HepG2 (cell line): Measurements from ENCODE around the gene COX6A2. TPM values are rescaled to one million over a fixed set of nuclear protein-coding genes. Genes with fewer than 3 reads are reported as not detected.

Source experiments
- ARNT2 ChIP-seq: sonication (generic); formaldehyde crosslinking; IDR thresholded peaks from 2 replicates; pipeline ENCODE4 v1.8.0; 2022; ENCODE audit warnings: mild to moderate bottlenecking, low read depth, missing genetic modification reagents, moderate library complexity
- CBX5 ChIP-seq: sonication (generic); formaldehyde crosslinking; IDR thresholded peaks from 2 replicates; pipeline ENCODE4 v1.4.0; 2020; ENCODE audit warnings: missing genetic modification reagents, borderline replicate concordance
- KDM2A ChIP-seq: sonication (generic); formaldehyde crosslinking; IDR thresholded peaks from 2 replicates; pipeline ENCODE4 v1.4.0; 2020; ENCODE audit warnings: low read depth, missing genetic modification reagents, borderline replicate concordance
- MAF1 ChIP-seq: sonication (generic); formaldehyde crosslinking; IDR thresholded peaks from 2 replicates; pipeline ENCODE4 v1.5.0; 2020; ENCODE audit warnings: missing genetic modification reagents, borderline replicate concordance
- MED1 ChIP-seq: sonication (generic); formaldehyde crosslinking; IDR thresholded peaks from 2 replicates; pipeline ENCODE4 v1.4.0; 2020; ENCODE audit warnings: missing genetic modification reagents
- MIER3 ChIP-seq: IDR thresholded peaks from 2 replicates; pipeline ENCODE4 v1.6.1; 2016; ENCODE audit warnings: missing compliant biosample characterization, borderline replicate concordance
- NFKBIZ ChIP-seq: IDR thresholded peaks from 2 replicates; pipeline ENCODE4 v1.6.1; 2018; ENCODE audit warnings: missing genetic modification reagents, missing compliant biosample characterization
- NFYC ChIP-seq: IDR thresholded peaks from 2 replicates; pipeline ENCODE4 v1.6.1; 2016; ENCODE audit warnings: missing genetic modification reagents, missing compliant biosample characterization
- PHF21A ChIP-seq: sonication (generic); formaldehyde crosslinking; IDR thresholded peaks from 2 replicates; pipeline ENCODE4 v1.5.0; 2020; ENCODE audit warnings: mild to moderate bottlenecking, missing genetic modification reagents
- SIN3A ChIP-seq: IDR thresholded peaks from 2 replicates; pipeline ENCODE4 v1.6.1; 2011; ENCODE audit warnings: low read depth, mild to moderate bottlenecking, control low read depth, low read length, borderline replicate concordance
- SMAD3 ChIP-seq: sonication (generic); formaldehyde crosslinking; IDR thresholded peaks from 2 replicates; pipeline ENCODE4 v1.4.0; 2020; ENCODE audit warnings: missing genetic modification reagents
- SP5 ChIP-seq: IDR thresholded peaks from 2 replicates; pipeline ENCODE4 v1.6.1; 2016; ENCODE audit warnings: low read depth, borderline replicate concordance
- SRSF4 ChIP-seq: fragments of 200-400 bp; formaldehyde crosslinking; IDR thresholded peaks from one replicate; pipeline ENCODE4 v1.6.1; 2018; ENCODE audit warnings: mild to moderate bottlenecking, low read depth, low read length, moderate library complexity; ENCODE audit not compliant: poor library complexity, severe bottlenecking
- YEATS2 ChIP-seq: sonication (generic); formaldehyde crosslinking; IDR thresholded peaks from 2 replicates; pipeline ENCODE4 v1.4.0; 2020; ENCODE audit warnings: missing genetic modification reagents, borderline replicate concordance
- ZFP1 ChIP-seq: IDR thresholded peaks from 2 replicates; pipeline ENCODE4 v1.6.1; 2016
- ZNF101 ChIP-seq: sonication (generic); formaldehyde crosslinking; IDR thresholded peaks from 2 replicates; pipeline ENCODE4 v1.4.0; 2020; ENCODE audit warnings: mild to moderate bottlenecking, low read depth, missing genetic modification reagents, borderline replicate concordance
- ZNF274 ChIP-seq: sonication (generic); formaldehyde crosslinking; IDR thresholded peaks from 2 replicates; pipeline ENCODE4 v1.5.1; 2020; ENCODE audit warnings: mild to moderate bottlenecking, missing genetic modification reagents
- ZNF772 ChIP-seq: sonication (generic); formaldehyde crosslinking; IDR thresholded peaks from 2 replicates; pipeline ENCODE4 v1.5.0; 2020; ENCODE audit warnings: mild to moderate bottlenecking, missing genetic modification reagents
- ZNF879 ChIP-seq: sonication (generic); formaldehyde crosslinking; IDR thresholded peaks from 2 replicates; pipeline ENCODE4 v1.8.1; 2023; ENCODE audit warnings: missing genetic modification reagents
- polyA plus RNA-seq, 8 experiments: library from polyadenylated mRNA; depleted of rRNA in 3 of 8; stranded (reverse) in 7 of 8; unstranded in 1 of 8; fragments of >200 nt; fragmentation: Illumina TruSeq in 4 of 8; extraction: Trizol in 4 of 8; gene quantifications; 2 replicates each; pipeline versions ENCODE4 v1.2.1 to v1.2.3, GENCODE V29; 2011 to 2016; ENCODE audit warnings: low read depth in 4 of 8, missing spikeins in 1 of 8, mixed read lengths in 1 of 8; ENCODE audit not compliant: insufficient read depth in 1 of 8
- total RNA-seq, 5 experiments: library from RNA; depleted of rRNA; stranded (reverse); fragments of >200 nt; fragmentation: Illumina TruSeq; extraction: Trizol; gene quantifications; 2 replicates each; pipeline ENCODE4 v1.2.3, GENCODE V29; 2016; ENCODE audit warnings: low read depth in 1 of 5
- TF ChIP-seq, protein P1 (sequence below): sonication (generic); formaldehyde crosslinking; IDR thresholded peaks from 2 replicates; pipeline ENCODE4 v1.8.0; 2022; ENCODE audit warnings: mild to moderate bottlenecking, missing genetic modification reagents, moderate library complexity
- TF ChIP-seq, protein P2 (sequence below): sonication (generic); formaldehyde crosslinking; IDR thresholded peaks from 2 replicates; pipeline ENCODE4 v1.5.0; 2020; ENCODE audit warnings: mild to moderate bottlenecking, missing genetic modification reagents, moderate library complexity
- TF ChIP-seq, protein P3 (sequence below): sonication (generic); formaldehyde crosslinking; IDR thresholded peaks from 2 replicates; pipeline ENCODE4 v1.9.0; 2021; ENCODE audit warnings: missing genetic modification reagents, mild to moderate bottlenecking, borderline replicate concordance
- TF ChIP-seq, protein P4 (sequence below): sonication (generic); formaldehyde crosslinking; IDR thresholded peaks from 2 replicates; pipeline ENCODE4 v1.8.0; 2023; ENCODE audit warnings: mild to moderate bottlenecking, missing genetic modification reagents
- TF ChIP-seq, protein P5 (sequence below): sonication (generic); formaldehyde crosslinking; IDR thresholded peaks from 2 replicates; pipeline ENCODE4 v1.8.0; 2022; ENCODE audit warnings: mild to moderate bottlenecking, missing genetic modification reagents, borderline replicate concordance

The COX6A2 gene
- total and polyA plus RNA-seq, 2 of the 13 experiments (the other 11 are each of a cell fraction or from before 2014, with no cell fraction given), result not detected

DNA sequence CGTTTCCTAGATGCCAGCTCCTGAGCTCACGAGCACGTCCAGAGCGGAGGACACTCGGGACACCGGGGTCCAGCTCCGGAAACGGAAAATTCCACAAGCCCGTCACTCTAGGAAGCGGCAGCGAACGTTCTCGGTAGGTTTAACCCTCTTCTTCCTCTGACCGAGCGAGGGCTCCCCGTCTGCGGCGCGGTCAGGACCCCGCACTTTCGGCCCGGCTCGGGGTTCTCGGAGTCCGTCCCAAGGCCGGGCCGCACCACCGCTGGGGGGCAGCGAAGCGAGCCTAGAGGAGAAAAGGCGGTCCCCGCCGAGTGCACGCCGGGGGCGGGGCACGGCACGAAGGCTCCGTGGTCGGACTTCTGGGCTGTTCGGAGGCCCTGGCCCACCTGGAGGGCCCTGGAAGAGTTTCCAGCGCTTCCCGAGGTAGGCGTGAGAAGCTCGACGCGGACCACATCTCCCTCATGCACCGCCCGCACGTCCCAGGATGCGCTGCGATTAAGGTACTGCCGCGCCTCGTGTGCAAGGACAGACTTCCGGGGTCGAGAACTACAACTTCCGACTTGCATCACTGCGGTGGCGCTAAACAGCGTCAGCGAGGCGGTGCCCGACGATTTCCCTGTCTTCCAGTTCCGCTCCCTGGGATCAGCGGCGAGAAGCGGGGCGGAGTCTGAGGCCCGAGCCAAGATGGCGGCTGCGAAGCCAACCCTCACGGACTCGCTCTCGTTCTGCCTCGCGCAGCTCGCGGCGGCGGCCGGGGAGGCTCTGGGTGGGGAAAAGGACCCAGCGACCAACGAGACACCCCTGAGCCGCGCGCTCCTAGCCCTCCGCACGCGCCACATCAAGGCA lies 30.9 kb upstream of the COX6A2 start, which contains the start of gene ARMC5 (continued):
- TF ChIP-seq YEATS2 (CRISPR knock-in tag) (peak; percentile 92), SMAD3 (peak; percentile 84), MAF1 (CRISPR knock-in tag) (peak; percentile 41; the same call in 1 of the 2 replicates), ZNF772 (CRISPR knock-in tag) (peak; percentile 85), ZNF879 (CRISPR knock-in tag) (peak; percentile 56; the same call in 1 of the 2 replicates), CBX5 (peak; percentile 80; the same call in 1 of the 2 replicates), PHF21A (CRISPR knock-in tag) (peak; percentile 63), MIER3 (peak; percentile 95; the same call in 1 of the 2 replicates), SIN3A (peak; percentile 74), NFKBIZ (0 out of 2 replicates have a peak, but pooled peaks have one; percentile 56), ZFP1 (CRISPR knock-in tag) (no peak; the same call in 1 of the 2 replicates), MED1 (CRISPR knock-in tag) (peak; percentile 86), ARNT2 (CRISPR knock-in tag) (peak; percentile 59), SRSF4 (no peak), SP5 (CRISPR knock-in tag) (peak; percentile 48), KDM2A (peak; percentile 92), NFYC (CRISPR knock-in tag) (peak; percentile 56), ZNF101 (CRISPR knock-in tag) (peak; percentile 0), ZNF274 (CRISPR knock-in tag) (peak; percentile 97)
- TF ChIP-seq, protein P1, sequence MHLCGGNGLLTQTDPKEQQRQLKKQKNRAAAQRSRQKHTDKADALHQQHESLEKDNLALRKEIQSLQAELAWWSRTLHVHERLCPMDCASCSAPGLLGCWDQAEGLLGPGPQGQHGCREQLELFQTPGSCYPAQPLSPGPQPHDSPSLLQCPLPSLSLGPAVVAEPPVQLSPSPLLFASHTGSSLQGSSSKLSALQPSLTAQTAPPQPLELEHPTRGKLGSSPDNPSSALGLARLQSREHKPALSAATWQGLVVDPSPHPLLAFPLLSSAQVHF (CRISPR knock-in tag), result no peak
- TF ChIP-seq, protein P2, sequence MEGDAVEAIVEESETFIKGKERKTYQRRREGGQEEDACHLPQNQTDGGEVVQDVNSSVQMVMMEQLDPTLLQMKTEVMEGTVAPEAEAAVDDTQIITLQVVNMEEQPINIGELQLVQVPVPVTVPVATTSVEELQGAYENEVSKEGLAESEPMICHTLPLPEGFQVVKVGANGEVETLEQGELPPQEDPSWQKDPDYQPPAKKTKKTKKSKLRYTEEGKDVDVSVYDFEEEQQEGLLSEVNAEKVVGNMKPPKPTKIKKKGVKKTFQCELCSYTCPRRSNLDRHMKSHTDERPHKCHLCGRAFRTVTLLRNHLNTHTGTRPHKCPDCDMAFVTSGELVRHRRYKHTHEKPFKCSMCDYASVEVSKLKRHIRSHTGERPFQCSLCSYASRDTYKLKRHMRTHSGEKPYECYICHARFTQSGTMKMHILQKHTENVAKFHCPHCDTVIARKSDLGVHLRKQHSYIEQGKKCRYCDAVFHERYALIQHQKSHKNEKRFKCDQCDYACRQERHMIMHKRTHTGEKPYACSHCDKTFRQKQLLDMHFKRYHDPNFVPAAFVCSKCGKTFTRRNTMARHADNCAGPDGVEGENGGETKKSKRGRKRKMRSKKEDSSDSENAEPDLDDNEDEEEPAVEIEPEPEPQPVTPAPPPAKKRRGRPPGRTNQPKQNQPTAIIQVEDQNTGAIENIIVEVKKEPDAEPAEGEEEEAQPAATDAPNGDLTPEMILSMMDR (CRISPR knock-in tag), result peak; percentile 90
- TF ChIP-seq, protein P3, sequence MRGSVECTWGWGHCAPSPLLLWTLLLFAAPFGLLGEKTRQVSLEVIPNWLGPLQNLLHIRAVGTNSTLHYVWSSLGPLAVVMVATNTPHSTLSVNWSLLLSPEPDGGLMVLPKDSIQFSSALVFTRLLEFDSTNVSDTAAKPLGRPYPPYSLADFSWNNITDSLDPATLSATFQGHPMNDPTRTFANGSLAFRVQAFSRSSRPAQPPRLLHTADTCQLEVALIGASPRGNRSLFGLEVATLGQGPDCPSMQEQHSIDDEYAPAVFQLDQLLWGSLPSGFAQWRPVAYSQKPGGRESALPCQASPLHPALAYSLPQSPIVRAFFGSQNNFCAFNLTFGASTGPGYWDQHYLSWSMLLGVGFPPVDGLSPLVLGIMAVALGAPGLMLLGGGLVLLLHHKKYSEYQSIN (CRISPR knock-in tag), result no peak; the same call in 1 of the 2 replicates
- TF ChIP-seq, protein P4, sequence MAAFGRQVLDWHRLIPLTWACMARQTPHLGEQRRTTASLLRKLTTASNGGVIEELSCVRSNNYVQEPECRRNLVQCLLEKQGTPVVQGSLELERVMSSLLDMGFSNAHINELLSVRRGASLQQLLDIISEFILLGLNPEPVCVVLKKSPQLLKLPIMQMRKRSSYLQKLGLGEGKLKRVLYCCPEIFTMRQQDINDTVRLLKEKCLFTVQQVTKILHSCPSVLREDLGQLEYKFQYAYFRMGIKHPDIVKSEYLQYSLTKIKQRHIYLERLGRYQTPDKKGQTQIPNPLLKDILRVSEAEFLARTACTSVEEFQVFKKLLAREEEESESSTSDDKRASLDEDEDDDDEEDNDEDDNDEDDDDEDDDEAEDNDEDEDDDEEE (CRISPR knock-in tag), result peak; percentile 88
- TF ChIP-seq, protein P5, sequence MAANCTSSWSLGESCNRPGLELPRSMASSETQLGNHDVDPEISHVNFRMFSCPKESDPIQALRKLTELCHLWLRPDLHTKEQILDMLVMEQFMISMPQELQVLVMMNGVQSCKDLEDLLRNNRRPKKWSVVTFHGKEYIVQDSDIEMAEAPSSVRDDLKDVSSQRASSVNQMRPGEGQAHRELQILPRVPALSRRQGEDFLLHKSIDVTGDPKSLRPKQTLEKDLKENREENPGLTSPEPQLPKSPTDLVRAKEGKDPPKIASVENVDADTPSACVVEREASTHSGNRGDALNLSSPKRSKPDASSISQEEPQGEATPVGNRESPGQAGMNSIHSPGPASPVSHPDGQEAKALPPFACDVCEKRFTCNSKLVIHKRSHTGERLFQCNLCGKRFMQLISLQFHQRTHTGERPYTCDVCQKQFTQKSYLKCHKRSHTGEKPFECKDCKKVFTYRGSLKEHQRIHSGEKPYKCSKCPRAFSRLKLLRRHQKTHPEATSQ (CRISPR knock-in tag), result peak; percentile 63; the same call in 1 of the 2 replicates
